ENCODE data around the gene ZNF219. TPM values are rescaled to one million over a fixed set of nuclear protein-coding genes. Genes with fewer than 3 reads are reported as not detected.

The ZNF219 gene
- polyA plus RNA-seq, 1 experiment: 12.2 TPM

DNA sequence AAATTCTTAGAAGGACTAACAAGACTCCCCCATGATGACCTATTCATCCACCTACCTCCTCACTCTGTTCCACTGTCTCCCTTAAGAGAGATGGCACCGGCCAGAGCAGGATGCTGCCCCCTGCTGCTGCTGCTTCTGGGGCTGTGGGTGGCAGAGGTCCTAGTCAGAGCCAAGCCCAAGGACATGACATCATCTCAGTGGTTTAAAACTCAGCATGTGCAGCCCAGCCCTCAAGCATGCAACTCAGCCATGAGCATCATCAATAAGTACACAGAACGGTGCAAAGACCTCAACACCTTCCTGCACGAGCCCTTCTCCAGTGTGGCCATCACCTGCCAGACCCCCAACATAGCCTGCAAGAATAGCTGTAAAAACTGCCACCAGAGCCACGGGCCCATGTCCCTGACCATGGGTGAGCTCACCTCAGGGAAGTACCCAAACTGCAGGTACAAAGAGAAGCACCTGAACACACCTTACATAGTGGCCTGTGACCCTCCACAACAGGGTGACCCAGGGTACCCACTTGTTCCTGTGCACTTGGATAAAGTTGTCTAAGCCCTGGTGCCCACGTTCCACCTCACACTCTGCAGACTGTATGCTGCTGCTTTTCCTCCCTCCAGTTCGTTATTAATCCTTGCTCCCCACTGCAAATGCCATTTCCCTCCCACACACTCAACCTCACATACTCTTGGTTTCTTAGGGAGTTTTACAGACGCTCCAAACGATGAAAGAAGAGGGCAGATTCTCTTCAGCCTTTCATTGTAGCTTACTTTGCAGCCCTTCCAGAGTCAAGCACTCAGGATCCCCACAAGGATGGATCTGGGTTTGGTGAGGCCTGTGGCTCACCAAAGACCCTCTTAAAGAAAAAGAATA lies 40.4 kb downstream of the ZNF219 start, which contains the start of gene RNASE8:
RNASE8 (plus strand) TSS at position 20 of the 873 bp plus-strand sequence; CDS start at position 91, 71 bp downstream.
- H3K36me3 ChIP-seq (ENCODE audit: control insufficient read depth, insufficient read depth, low read length): no peaks in the 10 kb centered on the region
- no peaks in the 10 kb centered on the region for H3K27me3 ChIP-seq (ENCODE audit: control insufficient read depth, insufficient read depth, low read length)
- POLR2A ChIA-PET: no interaction called here
- TF ChIP-seq, protein P1, sequence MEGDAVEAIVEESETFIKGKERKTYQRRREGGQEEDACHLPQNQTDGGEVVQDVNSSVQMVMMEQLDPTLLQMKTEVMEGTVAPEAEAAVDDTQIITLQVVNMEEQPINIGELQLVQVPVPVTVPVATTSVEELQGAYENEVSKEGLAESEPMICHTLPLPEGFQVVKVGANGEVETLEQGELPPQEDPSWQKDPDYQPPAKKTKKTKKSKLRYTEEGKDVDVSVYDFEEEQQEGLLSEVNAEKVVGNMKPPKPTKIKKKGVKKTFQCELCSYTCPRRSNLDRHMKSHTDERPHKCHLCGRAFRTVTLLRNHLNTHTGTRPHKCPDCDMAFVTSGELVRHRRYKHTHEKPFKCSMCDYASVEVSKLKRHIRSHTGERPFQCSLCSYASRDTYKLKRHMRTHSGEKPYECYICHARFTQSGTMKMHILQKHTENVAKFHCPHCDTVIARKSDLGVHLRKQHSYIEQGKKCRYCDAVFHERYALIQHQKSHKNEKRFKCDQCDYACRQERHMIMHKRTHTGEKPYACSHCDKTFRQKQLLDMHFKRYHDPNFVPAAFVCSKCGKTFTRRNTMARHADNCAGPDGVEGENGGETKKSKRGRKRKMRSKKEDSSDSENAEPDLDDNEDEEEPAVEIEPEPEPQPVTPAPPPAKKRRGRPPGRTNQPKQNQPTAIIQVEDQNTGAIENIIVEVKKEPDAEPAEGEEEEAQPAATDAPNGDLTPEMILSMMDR (IDR thresholded peaks at IDR 0.05; ENCODE audit: insufficient read depth, low read depth, low read length): peak; percentile 39
- no peak for DNase-seq (ENCODE audit: low read depth)
- no peak within 1 kb of the TSS for H3K4me3 ChIP-seq (ENCODE audit: low read depth, low read length)
- CTCF ChIA-PET: interaction anchor here (0.6 to 3.3 kb wide), 9 partner anchors 9 to 1176 kb away, joined by 3 to 18 read pairs (median 6); no protein-coding TSS in a partner anchor

DNA sequence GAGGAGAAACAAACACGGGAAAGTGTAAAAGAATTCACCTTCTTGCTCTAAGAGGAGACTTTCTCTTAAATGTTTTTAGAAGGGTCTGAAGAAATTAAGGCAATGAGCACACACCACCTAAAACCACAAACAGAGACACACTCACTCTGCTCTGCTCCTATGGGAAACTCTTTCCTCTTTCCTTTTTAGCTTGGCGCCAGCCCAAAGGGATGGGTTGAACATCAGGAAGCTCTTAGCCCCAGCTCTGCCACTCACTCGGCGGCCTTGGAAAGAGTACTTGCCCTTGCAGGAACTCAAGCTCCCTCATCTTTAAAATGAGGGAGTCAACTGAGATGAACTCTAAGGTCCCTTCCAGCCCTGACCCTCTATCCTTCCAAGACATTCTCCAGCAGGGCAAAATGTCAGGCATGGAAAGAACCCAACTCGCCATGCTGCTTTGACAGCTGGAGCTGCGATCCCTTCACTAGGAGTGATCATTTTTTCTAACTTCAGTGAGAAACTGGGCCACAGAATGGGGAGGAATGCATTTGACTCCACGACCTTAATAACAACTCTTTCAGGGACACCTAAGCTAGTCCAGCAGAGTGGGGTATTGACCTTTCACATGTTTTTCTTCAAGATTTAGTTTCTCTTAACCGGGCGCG lies 41.8 kb downstream of the ZNF219 start:
- H3K27me3 ChIP-seq (ENCODE audit: control insufficient read depth, insufficient read depth, low read length): no peaks in the 10 kb centered on the region
- no peak overlapping the region for H3K4me3 ChIP-seq (ENCODE audit: low read depth, low read length)
- DNase-seq (ENCODE audit: low read depth): no peak
- CTCF ChIA-PET: interaction anchor here (0.7 to 3.3 kb wide), 9 partner anchors 10 to 49 kb away, joined by 3 to 18 read pairs (median 5); no protein-coding TSS in a partner anchor
- H3K36me3 ChIP-seq (ENCODE audit: control insufficient read depth, insufficient read depth, low read length): no peaks in the 10 kb centered on the region
- TF ChIP-seq, protein P1 (IDR thresholded peaks at IDR 0.05; ENCODE audit: insufficient read depth, low read depth, low read length): no peak
- POLR2A ChIA-PET: no interaction called here

DNA sequence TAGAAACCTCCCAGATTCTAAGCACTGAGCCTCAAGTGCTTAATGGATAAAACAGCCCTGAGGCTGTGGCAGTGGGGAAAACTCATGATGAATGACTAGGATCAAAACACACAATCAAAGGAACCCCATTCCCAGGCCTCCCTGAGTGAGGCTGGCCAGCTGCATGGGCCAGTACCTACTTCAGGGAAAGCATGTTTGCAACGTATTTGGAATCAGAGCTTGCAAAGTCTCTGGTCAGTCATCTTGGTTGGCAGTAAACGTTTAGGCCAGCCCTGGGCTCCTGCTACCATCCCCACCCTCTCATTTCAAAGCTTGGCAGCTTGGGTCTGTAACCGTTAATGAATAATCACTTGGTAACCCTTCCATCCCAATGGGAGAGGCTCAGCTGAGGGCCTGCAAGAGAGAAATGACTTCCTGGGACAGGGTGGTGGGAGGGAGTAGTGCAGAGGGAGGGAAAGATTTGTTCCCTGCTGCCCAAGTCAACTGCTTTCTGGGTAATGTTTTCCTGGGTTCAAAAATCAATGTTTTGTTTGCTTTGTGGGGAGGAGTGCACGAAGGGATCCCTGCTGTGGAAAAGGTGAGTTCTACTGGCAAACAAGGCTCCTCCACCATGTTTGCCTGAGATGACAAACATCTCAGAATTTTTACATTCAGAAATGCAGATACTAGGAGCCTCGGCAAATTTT lies 42.9 kb downstream of the ZNF219 start:
- TF ChIP-seq, protein P1 (IDR thresholded peaks at IDR 0.05; ENCODE audit: insufficient read depth, low read depth, low read length): no peak
- no peak overlapping the region for H3K4me3 ChIP-seq (ENCODE audit: low read depth, low read length)
- no peaks in the 10 kb centered on the region for H3K27me3 ChIP-seq (ENCODE audit: control insufficient read depth, insufficient read depth, low read length)
- CTCF ChIA-PET: interaction anchor here (0.7 to 3.3 kb wide), 5 partner anchors 11 to 48 kb away, joined by 3 to 18 read pairs (median 9); no protein-coding TSS in a partner anchor
- no peaks in the 10 kb centered on the region for H3K36me3 ChIP-seq (ENCODE audit: control insufficient read depth, insufficient read depth, low read length)
- DNase-seq (ENCODE audit: low read depth): no peak
- POLR2A ChIA-PET: no interaction called here

DNA sequence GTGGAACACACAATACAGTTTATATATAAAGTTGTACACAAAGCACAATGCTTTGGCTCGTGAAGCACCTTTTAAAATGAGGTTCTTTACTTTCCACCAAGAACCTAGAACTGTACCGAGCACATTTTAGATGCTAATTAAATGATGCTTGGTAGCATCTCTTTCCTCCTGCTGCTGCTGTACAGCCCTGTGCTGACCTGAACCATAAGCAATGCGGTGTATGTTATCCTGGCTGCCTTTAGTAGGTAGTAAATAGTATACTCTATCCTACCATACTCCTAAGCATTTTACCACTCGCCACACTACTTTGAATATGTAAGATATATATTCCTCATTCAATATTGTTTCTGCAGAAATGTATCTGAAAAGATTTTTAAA lies 43.7 kb downstream of the ZNF219 start:
- Histone ChIP-seq H3K27me3 (ENCODE audit: control insufficient read depth, insufficient read depth, low read length) (no peaks in the 10 kb centered on the region), H3K4me3 (ENCODE audit: low read depth, low read length) (no peak overlapping the region), H3K36me3 (ENCODE audit: control insufficient read depth, insufficient read depth, low read length) (no peaks in the 10 kb centered on the region)
- ChIA-PET POLR2A (no interaction called here), CTCF (no interaction called here)
- TF ChIP-seq, protein P1 (IDR thresholded peaks at IDR 0.05; ENCODE audit: insufficient read depth, low read depth, low read length): no peak
- no peak for DNase-seq (ENCODE audit: low read depth)

Data from BJ (cell line).